Measurements from ENCODE around the gene ADGRA3. TPM values are rescaled to one million over a fixed set of nuclear protein-coding genes. Genes with fewer than 3 reads are reported as not detected.

ADGRA3 gene
- total RNA-seq, 1 donor from 2014 or later, result 18.5 TPM

DNA sequence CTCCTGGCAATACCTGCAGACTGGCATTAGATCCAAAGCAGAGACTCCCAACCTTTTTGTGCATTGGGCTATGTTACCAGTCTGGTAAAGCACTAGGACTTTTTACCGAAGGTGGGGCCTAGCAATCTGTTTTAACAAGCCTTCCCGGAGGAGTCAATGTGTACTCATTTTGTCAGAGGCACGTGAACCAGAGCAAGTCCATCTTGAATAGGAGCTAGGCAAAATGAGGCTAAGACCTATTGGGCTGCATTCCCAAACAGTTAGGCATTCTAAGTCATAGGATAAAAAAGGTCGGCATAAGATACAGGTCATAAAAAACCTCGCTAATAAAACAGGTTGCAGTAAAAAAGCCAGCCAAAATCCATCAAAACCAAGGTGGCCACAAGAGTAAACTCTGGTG, 22.3 kb downstream of the ADGRA3 start:
- ATAC-seq (no peak), DNase-seq (no peak)
- no peak overlapping the region for H3K27ac ChIP-seq
- intact Hi-C loops (cut with DNase I), result no loop called here
- no peaks in the 10 kb centered on the region for H3K9me3 ChIP-seq
- no peaks in the 10 kb centered on the region for H3K4me1 ChIP-seq
- no peaks in the 10 kb centered on the region for H3K36me3 ChIP-seq
- H3K27me3 ChIP-seq, result no peaks in the 10 kb centered on the region
- H3K4me3 ChIP-seq, result no peak overlapping the region
- no peak for TF ChIP-seq CTCF (IDR thresholded peaks at IDR 0.05)

DNA sequence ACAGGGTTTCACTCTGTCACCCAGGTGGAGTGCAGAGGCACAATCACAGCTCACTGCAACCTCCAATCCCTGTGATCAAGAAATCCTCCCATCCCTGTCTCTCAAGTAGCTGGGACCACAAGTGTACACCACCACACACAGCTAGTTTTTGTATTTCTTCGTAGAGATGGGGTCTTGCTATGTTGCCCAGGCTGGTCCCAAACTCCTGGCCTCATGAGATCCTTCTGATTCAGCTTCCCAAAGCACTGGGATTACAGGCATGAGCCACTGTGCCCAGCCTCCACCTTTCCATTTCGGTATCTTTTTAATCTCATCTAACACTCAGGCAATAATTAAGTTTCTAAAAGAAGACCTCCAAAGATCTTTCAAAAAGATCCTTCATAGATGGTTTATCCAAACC, 22.9 kb downstream of the ADGRA3 start:
- Histone ChIP-seq H3K4me1 (no peaks in the 10 kb centered on the region), H3K27me3 (no peaks in the 10 kb centered on the region), H3K9me3 (no peaks in the 10 kb centered on the region), H3K27ac (no peak overlapping the region), H3K4me3 (no peak overlapping the region), H3K36me3 (no peaks in the 10 kb centered on the region)
- no peak for TF ChIP-seq CTCF (IDR thresholded peaks at IDR 0.05)
- DNase-seq, result no peak
- no peak for ATAC-seq
- intact Hi-C loops (cut with DNase I), result no loop called here

- Histone ChIP-seq H3K4me3 (no peak overlapping the region), H3K27me3 (no peaks in the 10 kb centered on the region), H3K36me3 (no peaks in the 10 kb centered on the region), H3K4me1 (no peaks in the 10 kb centered on the region), H3K9me3 (no peaks in the 10 kb centered on the region), H3K27ac (no peak overlapping the region)
- DNase-seq (no peak), ATAC-seq (no peak)
- TF ChIP-seq CTCF (IDR thresholded peaks at IDR 0.05), result no peak
- intact Hi-C loops (cut with DNase I), result no loop called here
These were observed 23.9 kb downstream of the ADGRA3 start for GRCh38 chr4:22491939-22492338.

GRCh38 chr4:22490718-22491315, 25.0 kb downstream of the ADGRA3 start:
- Histone ChIP-seq H3K27ac (no peak overlapping the region), H3K4me3 (no peak overlapping the region), H3K9me3 (no peaks in the 10 kb centered on the region), H3K36me3 (no peaks in the 10 kb centered on the region), H3K27me3 (no peaks in the 10 kb centered on the region), H3K4me1 (no peaks in the 10 kb centered on the region)
- intact Hi-C loops (cut with DNase I), result no loop called here
- no peak for TF ChIP-seq CTCF (IDR thresholded peaks at IDR 0.05)
- DNase-seq (no peak), ATAC-seq (no peak)

DNA sequence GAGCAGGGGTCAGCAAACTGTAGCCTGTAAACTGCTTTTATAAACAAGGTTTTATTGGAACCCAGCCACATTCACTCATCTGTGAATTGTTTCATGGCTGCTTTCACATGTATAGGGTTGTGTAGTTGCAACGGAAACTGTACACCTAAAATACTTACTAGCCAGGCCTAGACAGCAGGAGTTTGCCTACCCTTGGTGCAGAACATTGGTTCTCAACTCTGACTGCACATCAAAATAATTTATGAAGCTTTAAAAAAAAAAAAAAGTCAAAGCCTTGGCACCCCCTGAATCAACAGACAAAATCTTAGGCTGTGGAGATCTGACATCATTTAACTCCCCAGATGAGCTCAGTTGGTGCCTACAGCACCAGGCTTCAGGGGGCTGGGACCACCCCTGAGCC, 27.8 kb downstream of the ADGRA3 start:
- H3K27me3 ChIP-seq, result no peaks in the 10 kb centered on the region
- peaks cover 9% of the 10 kb centered on the region for H3K4me1 ChIP-seq
- DNase-seq (no peak), ATAC-seq (no peak)
- TF ChIP-seq CTCF (IDR thresholded peaks at IDR 0.05), result no peak
- H3K27ac ChIP-seq, result no peak overlapping the region
- no peak overlapping the region for H3K4me3 ChIP-seq
- H3K9me3 ChIP-seq, result no peaks in the 10 kb centered on the region
- no peaks in the 10 kb centered on the region for H3K36me3 ChIP-seq
- intact Hi-C loops (cut with DNase I), result no loop called here

GRCh38 chr4:22487328-22487727, 28.5 kb downstream of the ADGRA3 start:
- Histone ChIP-seq H3K4me1 (peaks cover 9% of the 10 kb centered on the region), H3K9me3 (no peaks in the 10 kb centered on the region), H3K27me3 (no peaks in the 10 kb centered on the region), H3K36me3 (no peaks in the 10 kb centered on the region), H3K27ac (no peak overlapping the region), H3K4me3 (no peak overlapping the region)
- no peak for DNase-seq
- no peak for TF ChIP-seq CTCF (IDR thresholded peaks at IDR 0.05)
- intact Hi-C loops (cut with DNase I), result no loop called here
- ATAC-seq, result no peak
